Liver (tissue), 9 donors: ENCODE data around the gene TMEM266. TPM values are rescaled to one million over a fixed set of nuclear protein-coding genes. Genes with fewer than 3 reads are reported as not detected.
"Not testable (repeated sequence)": the region's sequence is repeated elsewhere in the genome, so short reads cannot be mapped to it uniquely, and the experiment has no call there.

ENCODE experiments used
- DNase-seq: peaks from one replicate; pipeline ENCODE4 v3.0.0-alpha.2; 2017; ENCODE audit warnings: low spot score
- H3K27ac ChIP-seq, 2 donors: one replicate each; pipeline ENCODE4 v1.7.0; 2013; ENCODE audit warnings: inconsistent platforms in 2 of 2, low read length in 2 of 2, control low read depth in 1 of 2, low read depth in 1 of 2, mild to moderate bottlenecking in 1 of 2
- H3K27me3 ChIP-seq, 4 donors: one replicate each; pipeline versions ENCODE4 v1.6.1 to v1.7.0; 2013; ENCODE audit warnings: low read length in 3 of 4, inconsistent platforms in 1 of 4, mild to moderate bottlenecking in 1 of 4, moderate library complexity in 1 of 4; ENCODE audit not compliant: control insufficient read depth in 4 of 4, insufficient read depth in 4 of 4
- H3K36me3 ChIP-seq, 4 donors: one replicate each; pipeline versions ENCODE4 v1.6.1 to v1.7.0; 2013; ENCODE audit warnings: low read length in 3 of 4, mild to moderate bottlenecking in 3 of 4, low read depth in 1 of 4, moderate library complexity in 1 of 4; ENCODE audit not compliant: control insufficient read depth in 4 of 4, insufficient read depth in 3 of 4
- H3K4me1 ChIP-seq, 4 donors: one replicate each; pipeline versions ENCODE4 v1.6.1 to v1.7.0; 2013; ENCODE audit warnings: low read length in 3 of 4, mild to moderate bottlenecking in 3 of 4, moderate library complexity in 1 of 4; ENCODE audit not compliant: control insufficient read depth in 4 of 4, insufficient read depth in 4 of 4
- H3K4me3 ChIP-seq, 3 donors: one replicate each; pipeline versions ENCODE4 v1.6.1 to v1.7.0; 2013; ENCODE audit warnings: low read length in 3 of 3, control low read depth in 1 of 3, low read depth in 1 of 3, mild to moderate bottlenecking in 1 of 3
- H3K9ac ChIP-seq, 2 donors: one replicate each; pipeline ENCODE4 v1.7.0; 2013; ENCODE audit warnings: low read length in 2 of 2, mild to moderate bottlenecking in 2 of 2, moderate library complexity in 2 of 2, control low read depth in 1 of 2, low read depth in 1 of 2
- H3K9me3 ChIP-seq, 4 donors: one replicate each; pipeline versions ENCODE4 v1.6.1 to v1.7.0; 2013; ENCODE audit warnings: low read length in 3 of 4; ENCODE audit not compliant: control insufficient read depth in 4 of 4
- ATF3 ChIP-seq: IDR thresholded peaks from 2 replicates; pipeline ENCODE4 v1.6.1; 2016; ENCODE audit warnings: antibody characterized with exemption
- FOXA1 ChIP-seq: IDR thresholded peaks from 2 replicates; pipeline ENCODE4 v1.6.1; 2016; ENCODE audit warnings: antibody characterized with exemption
- FOXA2 ChIP-seq: IDR thresholded peaks from 2 replicates; pipeline ENCODE4 v1.6.1; 2016; ENCODE audit warnings: antibody characterized with exemption
- GABPA ChIP-seq, 2 donors: IDR thresholded peaks in 1 of 2; conservative IDR thresholded peaks in 1 of 2; 2 replicates each; pipeline ENCODE4 v1.6.1; 2016; ENCODE audit warnings: antibody characterized with exemption in 2 of 2, mild to moderate bottlenecking in 1 of 2, moderate library complexity in 1 of 2
- HNF4A ChIP-seq, 2 donors: conservative IDR thresholded peaks; 2 replicates each; pipeline ENCODE4 v1.6.1; 2016; ENCODE audit warnings: antibody characterized with exemption in 2 of 2, mild to moderate bottlenecking in 2 of 2
- HNF4G ChIP-seq: IDR thresholded peaks from 2 replicates; pipeline ENCODE4 v1.6.1; 2016; ENCODE audit warnings: antibody characterized with exemption
- MAX ChIP-seq: IDR thresholded peaks from 2 replicates; pipeline ENCODE4 v1.6.1; 2016; ENCODE audit warnings: antibody characterized with exemption
- NR2F2 ChIP-seq: IDR thresholded peaks from 2 replicates; pipeline ENCODE4 v1.6.1; 2016; ENCODE audit warnings: antibody characterized with exemption
- REST ChIP-seq: IDR thresholded peaks from 2 replicates; pipeline ENCODE4 v1.6.1; 2016; ENCODE audit warnings: antibody characterized with exemption, mild to moderate bottlenecking
- RXRA ChIP-seq, 2 donors: IDR thresholded peaks; 2 replicates each; pipeline ENCODE4 v1.6.1; 2017 to 2018; ENCODE audit warnings: antibody characterized with exemption in 2 of 2, mild to moderate bottlenecking in 1 of 2
- TAF1 ChIP-seq: conservative IDR thresholded peaks from 2 replicates; pipeline ENCODE4 v1.6.1; 2016; ENCODE audit warnings: antibody characterized with exemption, mild to moderate bottlenecking
- YY1 ChIP-seq: IDR thresholded peaks from 2 replicates; pipeline ENCODE4 v1.6.1; 2016; ENCODE audit warnings: antibody characterized with exemption, mild to moderate bottlenecking
- ZBTB33 ChIP-seq: IDR thresholded peaks from 2 replicates; pipeline ENCODE4 v1.6.1; 2016; ENCODE audit warnings: antibody characterized with exemption
- WGBS: extraction: QIAGEN DNeasy Blood & Tissue Kit; methylation state at CpG from one replicate; pipeline ENCODE4 v1.1.7; 2013; 5-methylcytosine and 5-hydroxymethylcytosine counted together
- polyA plus RNA-seq, 2 donors: library from polyadenylated mRNA; stranded (reverse) in 1 of 2; unstranded in 1 of 2; fragments of 200-250 nt in 1 of 2; fragments of >200 nt in 1 of 2; fragmentation: Nextera tagmentation in 1 of 2; extraction: Ambion mirVana in 1 of 2; gene quantifications; one replicate each; pipeline versions ENCODE4 v1.2.1 to v1.2.3, GENCODE V29; 2013 to 2015
- total RNA-seq, 2 donors: library from RNA; depleted of rRNA; stranded (reverse); fragments of >200 nt; gene quantifications; one replicate each; pipeline ENCODE4 v1.2.3, GENCODE V29; 2014
- donor health status: healthy.
- donor health status: healthy.
- donor health status: healthy.
- donor health status: healthy.
- donor health status: healthy.

The TMEM266 gene
- total and polyA plus RNA-seq, 4 donors: 0.25 to 1.3 TPM; not detected in 2

- Histone ChIP-seq H3K4me1 (no peaks in the 10 kb centered on the region), H3K4me3 (no peak overlapping the region), H3K27me3 (no peaks in the 10 kb centered on the region), H3K9me3 (no peaks in the 10 kb centered on the region), H3K9ac (no peak overlapping the region), H3K27ac (no peak overlapping the region), H3K36me3 (no peaks in the 10 kb centered on the region)
- no peak for DNase-seq
- WGBS: 57% methylated on average over 3 of the region's 3 CpGs
- no peak for TF ChIP-seq GABPA (IDR thresholded peaks at IDR 0.05 in 1 of 2, conservative IDR thresholded peaks at IDR 0.05 in 1 of 2)
- TF ChIP-seq MAX: no peak
- TF ChIP-seq FOXA1: no peak
- no peak for TF ChIP-seq ATF3
Measured at GRCh38 chr15:76035593-76035992, 24.2 kb upstream of the TMEM266 start.

- Histone ChIP-seq H3K4me3 (no peak overlapping the region), H3K27me3 (no peaks in the 10 kb centered on the region), H3K36me3 (no peaks in the 10 kb centered on the region), H3K4me1 (no peaks in the 10 kb centered on the region), H3K27ac (no peak overlapping the region), H3K9ac (no peak overlapping the region), H3K9me3 (no peaks in the 10 kb centered on the region)
- TF ChIP-seq HNF4G (no peak), YY1 (no peak), HNF4A (conservative IDR thresholded peaks at IDR 0.05) (no peak), FOXA2 (no peak), TAF1 (no peak), NR2F2 (no peak), FOXA1 (no peak)
- WGBS: 90% methylated on average over 1 of the region's 1 CpG
- no peak for DNase-seq
Measured at GRCh38 chr15:76038512-76038911, 21.3 kb upstream of the TMEM266 start.

- H3K4me3 ChIP-seq, H3K9me3 ChIP-seq, H3K27me3 ChIP-seq, H3K36me3 ChIP-seq, H3K9ac ChIP-seq, DNase-seq, H3K27ac ChIP-seq: not testable (repeated sequence)
- 94% methylated on average over 10 of the region's 10 CpGs for WGBS
- H3K4me1 ChIP-seq: peaks cover 0 to 10% (median 7%) of the 10 kb centered on the region in 4 donors
Measured at GRCh38 chr15:76054201-76054600, 5.6 kb upstream of the TMEM266 start.

- H3K9ac ChIP-seq: no peak overlapping the region
- no peak for DNase-seq
- H3K27me3 ChIP-seq: peaks cover 0 to 10% (median 0%) of the 10 kb centered on the region in 4 donors
- H3K27ac ChIP-seq: no peak overlapping the region
- no peak overlapping the region for H3K4me3 ChIP-seq
- no peaks in the 10 kb centered on the region for H3K36me3 ChIP-seq
- no peak for TF ChIP-seq FOXA2
- no peak for TF ChIP-seq GABPA (IDR thresholded peaks at IDR 0.05 in 1 of 2, conservative IDR thresholded peaks at IDR 0.05 in 1 of 2)
- no peak for TF ChIP-seq RXRA (IDR thresholded peaks at IDR 0.05)
- TF ChIP-seq ZBTB33: no peak
- TF ChIP-seq REST: no peak
- no peak for TF ChIP-seq HNF4A (conservative IDR thresholded peaks at IDR 0.05)
- peaks cover 0 to 20% (median 12%) of the 10 kb centered on the region in 4 donors for H3K4me1 ChIP-seq
- H3K9me3 ChIP-seq: no peaks in the 10 kb centered on the region
- 9% methylated on average over 3 of the region's 3 CpGs for WGBS
Measured at GRCh38 chr15:76056931-76057330, 2.9 kb upstream of the TMEM266 start.
